Transverse colon (tissue), 3 donors: ENCODE results near the gene SCN8A.

Experiments used
- CTCF ChIP-seq, 5 experiments: fragments of 200-600 bp in 3 of 5; fragments of 450-650 bp in 2 of 5; sonication (generic) in 3 of 5; IDR thresholded peaks; 1 replicate in 2 of 5; 2 replicates in 3 of 5; pipeline ENCODE4 v1.5.1; 2016 to 2017; ENCODE audit warnings: antibody characterized with exemption in 5 of 5, inconsistent platforms in 3 of 5, mild to moderate bottlenecking in 2 of 5, moderate library complexity in 1 of 5
- EP300 ChIP-seq: sonication (generic); formaldehyde crosslinking; IDR thresholded peaks from one replicate; pipeline ENCODE4 v1.6.1; 2017; ENCODE audit warnings: antibody characterized with exemption, low read depth
- POLR2A ChIP-seq: fragments of 450-650 bp; IDR thresholded peaks from one replicate; pipeline ENCODE4 v1.6.1; 2016; ENCODE audit warnings: antibody characterized with exemption, mild to moderate bottlenecking, moderate library complexity

- TF ChIP-seq POLR2A (no peak), CTCF (IDR thresholded peaks at IDR 0.05) (no peak), EP300 (no peak)
Measured at GRCh38 chr12:51748235-51748634, 157.2 kb downstream of the SCN8A start.
